Measurements from ENCODE around the gene BMPER. TPM values are rescaled to one million over a fixed set of nuclear protein-coding genes. Genes with fewer than 3 reads are reported as not detected.
A peak's percentile ranks its signal among the peaks of the same experiment; 100 is the strongest.

Gene BMPER
- total RNA-seq, 1 experiment from 2014 or later, result 0.05 TPM

DNA sequence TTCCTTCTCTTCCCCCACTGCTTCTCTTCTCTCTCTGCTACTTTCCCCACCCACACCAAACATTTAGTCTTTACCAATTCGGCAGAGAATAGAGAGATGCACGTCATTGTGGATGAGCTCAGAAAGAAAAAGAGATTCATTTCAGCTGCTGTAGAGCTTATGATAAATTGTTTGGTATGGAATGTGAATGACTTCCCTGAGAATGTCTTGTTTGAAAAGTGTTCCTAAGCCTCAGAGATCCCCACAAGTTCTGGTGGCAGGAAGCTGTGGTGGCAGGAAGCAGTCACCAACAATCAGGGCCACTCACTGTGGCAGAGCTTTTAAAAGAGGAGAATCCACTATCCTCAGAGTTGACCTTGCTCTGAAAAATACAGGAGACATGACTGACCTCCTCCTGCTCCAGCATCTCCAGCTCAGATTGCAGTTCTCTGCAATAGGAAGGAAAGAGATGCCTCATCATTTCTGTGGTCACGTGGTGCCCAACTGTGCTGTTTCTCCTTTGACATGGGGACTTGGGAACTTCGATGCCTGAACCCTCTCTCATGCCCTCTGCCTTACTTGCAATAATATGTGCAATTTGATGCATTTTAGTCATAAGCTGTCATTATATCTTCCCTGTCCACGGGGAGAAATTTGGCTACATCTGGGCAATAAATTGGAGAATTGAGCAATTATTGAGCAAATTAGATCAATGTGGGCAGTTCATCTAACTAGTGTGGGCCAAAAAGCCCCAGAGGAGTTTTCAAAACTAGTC, 76.5 kb downstream of the BMPER start:
- no peak for DNase-seq (ENCODE audit: low read depth, low spot score)
- in situ Hi-C loops (cut with HindIII; ENCODE audit: low pct_unique_long_range_greater_than_20kb, low sequenced_read_pairs), result no loop called here

DNA sequence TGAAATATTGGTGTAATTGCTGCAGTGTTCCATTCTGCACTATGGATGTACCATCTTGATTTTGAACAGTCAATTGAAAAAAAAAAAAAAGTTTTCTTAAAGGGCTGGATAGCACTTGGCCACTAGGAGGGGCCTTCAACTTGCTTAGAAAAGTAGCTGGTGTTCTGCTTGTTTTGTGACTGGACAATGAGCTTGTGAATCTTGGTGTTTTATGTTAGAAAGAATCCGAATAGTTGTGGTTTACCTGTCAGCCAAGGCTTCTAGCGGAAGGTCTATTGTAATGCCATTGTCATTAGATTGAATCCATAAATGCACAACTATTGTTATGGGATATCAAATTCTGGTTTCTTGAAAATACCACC, 77.1 kb downstream of the BMPER start:
- DNase-seq (ENCODE audit: low read depth, low spot score), result peak; percentile 74

DNA sequence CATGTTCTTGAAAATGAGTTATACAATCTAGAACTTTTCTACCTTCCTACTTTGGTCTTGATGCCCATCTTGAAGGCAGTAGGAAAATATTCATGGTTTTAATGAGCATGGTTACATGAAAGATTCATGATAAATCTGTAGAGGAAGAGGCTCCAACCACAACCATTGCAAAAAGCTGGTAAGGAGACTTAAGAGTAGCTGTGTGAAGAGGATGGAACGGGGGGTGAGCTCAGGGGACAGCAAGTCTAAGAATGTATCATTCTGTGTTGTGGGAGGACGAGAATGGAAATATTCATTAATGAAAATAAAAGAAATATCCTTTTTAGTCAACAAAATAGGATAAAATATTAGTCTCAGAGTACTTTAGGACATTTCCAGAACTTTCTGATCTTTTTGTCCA, 81.1 kb downstream of the BMPER start:
- DNase-seq (ENCODE audit: low read depth, low spot score), result no peak
- in situ Hi-C loops (cut with HindIII; ENCODE audit: low pct_unique_long_range_greater_than_20kb, low sequenced_read_pairs), result no loop called here

More for the DNA sequence above, 77.1 kb downstream of the BMPER start:
- in situ Hi-C loops (cut with HindIII; ENCODE audit: low pct_unique_long_range_greater_than_20kb, low sequenced_read_pairs), result no loop called here

DNA sequence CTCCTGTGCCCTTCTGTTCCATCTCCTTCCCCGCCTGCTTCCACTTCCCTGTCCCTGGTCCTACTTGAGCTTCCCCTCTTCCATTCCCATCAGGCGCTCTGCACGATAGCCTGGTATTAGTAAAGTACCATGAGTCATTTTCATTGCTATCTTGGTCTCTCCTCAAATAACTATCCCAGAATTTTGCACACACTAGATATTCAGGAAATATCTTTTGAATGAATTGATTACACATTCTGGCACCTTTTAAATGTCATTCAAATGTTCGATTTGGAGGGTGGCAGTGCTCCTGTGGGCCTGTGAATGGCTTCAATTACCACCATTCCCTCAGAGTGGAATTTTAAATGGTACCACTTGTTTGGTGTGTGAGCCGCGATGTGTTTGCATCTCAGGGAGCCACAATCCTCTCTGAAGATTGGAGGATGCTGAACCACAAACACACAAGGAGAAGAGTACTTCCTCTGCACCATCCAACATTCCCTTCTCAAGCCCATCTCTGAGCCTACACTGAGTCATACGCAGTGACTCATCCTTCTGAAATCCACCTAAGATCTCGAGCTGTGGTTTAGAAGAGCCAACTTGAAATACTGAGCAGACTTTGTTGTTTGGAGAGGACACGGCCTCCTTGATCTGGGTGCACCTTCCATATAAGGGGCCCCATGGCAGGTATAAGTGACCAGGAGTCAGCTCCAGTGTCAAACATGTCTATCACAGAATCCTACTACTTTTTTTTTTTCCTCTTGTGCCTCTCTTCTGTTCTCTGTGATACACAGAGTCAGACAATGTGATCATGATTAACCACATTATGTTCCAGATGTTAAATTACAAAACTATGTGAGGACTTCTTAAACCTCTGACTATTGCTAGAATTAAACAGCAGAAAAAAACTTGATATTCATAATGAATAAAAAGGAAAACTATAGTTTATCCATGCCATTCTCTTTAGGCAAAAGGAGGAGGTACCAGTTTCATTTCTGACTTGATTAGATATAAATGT, 81.9 kb downstream of the BMPER start:
- in situ Hi-C loops (cut with HindIII; ENCODE audit: low pct_unique_long_range_greater_than_20kb, low sequenced_read_pairs), result no loop called here
- DNase-seq (ENCODE audit: low read depth, low spot score), result peak; percentile 57

DNA sequence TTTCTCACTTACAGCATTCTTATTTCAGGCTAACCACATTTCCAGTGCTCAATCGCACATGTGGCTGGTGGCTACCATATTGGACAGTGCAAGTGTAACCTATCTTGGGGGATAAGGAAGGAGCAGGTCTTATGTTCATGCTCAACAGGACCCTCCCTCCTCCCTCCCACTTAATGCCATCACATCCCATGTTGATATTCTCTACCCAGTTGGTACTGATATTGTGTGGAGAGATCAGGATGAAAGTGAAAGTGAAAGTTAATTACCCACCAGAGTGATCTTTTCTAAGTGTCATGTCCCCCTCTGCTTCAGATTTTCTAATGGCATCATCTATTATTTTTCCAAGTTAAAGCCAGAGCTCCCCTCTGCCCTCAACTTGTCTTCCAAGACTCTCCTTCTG, 91.6 kb downstream of the BMPER start:
- no peak for DNase-seq (ENCODE audit: low read depth, low spot score)
- in situ Hi-C loops (cut with HindIII; ENCODE audit: low pct_unique_long_range_greater_than_20kb, low sequenced_read_pairs), result no loop called here

DNA sequence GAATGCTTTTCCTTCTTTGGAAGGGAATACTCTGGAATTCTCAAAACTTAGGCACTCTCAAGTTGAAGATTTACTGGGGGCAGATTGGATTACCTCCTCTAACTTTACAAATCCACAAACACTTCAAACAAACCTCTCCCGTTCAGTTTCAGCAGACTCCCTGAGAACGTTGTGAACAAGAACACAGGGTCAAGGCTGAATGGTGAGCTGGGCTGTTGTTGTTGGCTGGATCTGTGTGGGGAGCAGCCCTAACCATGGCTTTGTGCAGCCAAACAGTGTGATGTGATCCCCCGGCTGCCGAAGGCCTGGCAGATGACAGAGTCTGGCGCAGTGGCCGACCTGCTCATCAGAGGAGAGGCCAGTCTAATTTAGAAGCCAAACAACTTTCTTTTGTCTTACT, 93.1 kb downstream of the BMPER start:
- in situ Hi-C loops (cut with HindIII; ENCODE audit: low pct_unique_long_range_greater_than_20kb, low sequenced_read_pairs), result no loop called here
- no peak for DNase-seq (ENCODE audit: low read depth, low spot score)

DNA sequence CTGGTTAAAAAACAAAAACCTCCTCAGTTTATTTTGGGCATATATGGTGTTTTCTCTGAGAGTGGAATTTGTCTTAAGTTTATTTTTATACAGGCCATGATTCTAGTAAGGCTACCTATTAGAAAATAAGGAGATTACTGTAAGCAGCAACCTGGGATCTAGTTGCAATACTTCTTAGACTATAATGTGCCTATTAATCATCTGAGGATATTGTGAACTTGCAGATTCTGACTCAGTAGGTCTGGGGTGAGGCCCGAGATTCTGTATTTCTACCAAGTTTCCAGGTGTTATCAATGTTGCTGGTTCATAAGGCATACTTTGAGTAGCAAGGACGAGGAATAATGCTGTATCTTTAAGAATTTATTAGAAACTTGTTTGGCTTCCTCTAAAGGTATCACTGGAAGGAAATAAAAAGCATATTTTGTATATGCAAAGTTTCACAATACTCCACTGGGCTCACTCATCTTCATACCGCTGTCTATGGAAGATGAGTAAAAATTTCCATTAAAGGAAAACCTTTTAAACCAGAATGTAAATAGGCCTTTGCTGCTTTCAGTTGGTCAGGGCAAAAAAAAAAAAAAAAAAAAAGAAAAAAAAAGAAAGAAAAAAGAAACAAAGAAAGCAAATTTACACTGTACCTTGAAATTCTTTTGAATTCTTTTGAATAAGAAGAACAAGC, 105.8 kb downstream of the BMPER start:
- no peak for DNase-seq (ENCODE audit: low read depth, low spot score)
- in situ Hi-C loops (cut with HindIII; ENCODE audit: low pct_unique_long_range_greater_than_20kb, low sequenced_read_pairs), result no loop called here

DNA sequence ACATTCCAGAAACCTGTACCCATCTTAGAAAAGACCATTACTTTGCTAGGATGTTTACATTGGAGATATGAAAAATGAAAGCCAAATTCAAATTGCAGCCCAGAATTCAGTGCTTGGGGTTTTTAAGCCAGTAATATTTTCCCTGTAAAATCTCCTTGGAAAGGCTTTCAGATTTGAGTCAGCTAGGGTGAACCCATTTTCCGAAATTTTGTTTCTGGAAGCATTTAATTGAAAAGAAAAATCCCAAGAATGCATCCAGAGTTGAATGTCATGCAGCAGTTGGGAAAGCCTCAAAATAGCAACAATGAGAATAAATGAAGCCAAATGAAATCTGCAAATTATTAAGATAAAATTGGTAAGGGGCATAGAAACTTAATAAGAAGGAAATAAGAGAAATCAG, 106.4 kb downstream of the BMPER start:
- DNase-seq (ENCODE audit: low read depth, low spot score), result no peak
- in situ Hi-C loops (cut with HindIII; ENCODE audit: low pct_unique_long_range_greater_than_20kb, low sequenced_read_pairs), result no loop called here

DNA sequence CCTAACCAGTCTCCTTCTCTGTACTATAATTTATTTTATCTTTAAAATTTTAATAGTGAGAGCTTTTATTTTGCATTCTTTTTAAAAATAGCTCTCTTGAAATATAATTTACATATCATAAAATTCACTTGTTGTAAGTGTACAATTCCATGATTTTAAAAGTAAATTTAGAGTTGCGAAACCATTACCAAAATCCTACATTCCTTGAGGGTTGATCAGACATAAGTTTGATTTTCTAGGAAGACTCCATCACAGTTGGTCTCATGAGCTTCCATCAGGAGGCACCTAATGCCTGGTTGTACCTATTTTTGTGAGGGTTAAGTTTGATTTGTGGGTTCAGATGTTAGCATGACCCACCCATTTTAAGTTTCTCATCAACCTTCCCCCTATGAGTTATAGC, 108.1 kb downstream of the BMPER start:
- no peak for DNase-seq (ENCODE audit: low read depth, low spot score)
- in situ Hi-C loops (cut with HindIII; ENCODE audit: low pct_unique_long_range_greater_than_20kb, low sequenced_read_pairs), result no loop called here

DNA sequence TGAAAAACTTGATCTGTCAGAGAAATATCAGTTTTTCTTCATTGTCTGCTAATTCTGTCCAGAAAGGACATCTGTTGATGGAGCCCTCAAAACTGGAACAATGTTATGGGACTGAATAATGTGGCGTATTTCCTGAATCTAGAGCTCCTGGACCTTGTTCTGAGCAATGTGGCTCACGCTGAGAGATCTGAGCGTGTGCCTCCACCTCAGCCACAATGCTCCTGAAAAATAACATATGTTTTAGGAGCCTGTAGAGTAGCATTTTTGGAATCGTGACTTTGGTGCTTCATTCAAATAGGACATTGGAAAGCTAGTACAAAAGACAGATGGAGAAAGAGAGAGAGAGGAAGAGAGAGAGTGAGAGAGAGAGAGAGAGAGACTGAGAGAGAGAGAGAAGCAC, 110.3 kb downstream of the BMPER start:
- in situ Hi-C loops (cut with HindIII; ENCODE audit: low pct_unique_long_range_greater_than_20kb, low sequenced_read_pairs), result no loop called here
- no peak for DNase-seq (ENCODE audit: low read depth, low spot score)

DNA sequence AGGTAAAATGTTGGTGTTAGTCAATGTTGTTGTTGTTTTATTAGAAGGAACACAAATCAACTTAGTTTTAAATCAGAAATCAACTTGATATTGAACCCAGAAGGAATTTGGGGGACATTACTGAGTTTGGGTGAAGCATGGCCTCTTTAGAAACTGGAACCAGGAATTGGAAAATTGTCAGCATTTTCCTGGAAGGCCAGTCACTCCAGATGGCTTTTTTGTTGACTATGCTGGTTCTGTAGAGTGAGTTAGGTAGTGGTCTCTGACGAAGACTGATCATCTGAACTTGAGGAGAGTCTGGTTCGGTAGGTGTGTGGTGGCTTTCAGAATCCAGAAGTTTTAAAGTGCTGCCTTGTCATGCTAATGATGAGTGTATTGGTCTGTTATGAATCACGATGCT, 111.5 kb downstream of the BMPER start:
- in situ Hi-C loops (cut with HindIII; ENCODE audit: low pct_unique_long_range_greater_than_20kb, low sequenced_read_pairs), result no loop called here
- DNase-seq (ENCODE audit: low read depth, low spot score), result no peak

DNA sequence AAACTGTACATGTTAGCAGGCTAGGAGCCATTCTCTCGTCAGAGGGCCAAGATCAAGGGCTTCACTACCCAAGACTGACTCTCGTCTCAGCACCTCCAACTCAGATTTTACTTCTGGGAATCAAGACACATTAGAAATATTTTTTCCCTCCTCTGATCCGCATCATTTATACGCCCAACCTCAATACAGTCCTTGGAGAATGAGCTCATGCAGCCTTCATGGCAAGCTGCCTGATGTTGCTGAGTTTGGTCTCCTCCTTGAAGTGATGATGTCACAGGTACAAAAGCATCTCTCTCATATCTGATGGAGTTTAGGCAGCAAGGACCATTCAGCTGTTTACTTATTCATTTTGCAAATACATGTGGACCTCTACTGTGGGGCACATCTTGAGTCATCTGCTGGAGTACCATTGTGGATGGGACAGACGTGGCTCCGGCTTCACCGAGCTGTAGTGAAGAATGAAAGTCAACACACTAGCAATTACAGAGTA, 114.0 kb downstream of the BMPER start:
- in situ Hi-C loops (cut with HindIII; ENCODE audit: low pct_unique_long_range_greater_than_20kb, low sequenced_read_pairs), result no loop called here
- DNase-seq (ENCODE audit: low read depth, low spot score), result no peak

DNA sequence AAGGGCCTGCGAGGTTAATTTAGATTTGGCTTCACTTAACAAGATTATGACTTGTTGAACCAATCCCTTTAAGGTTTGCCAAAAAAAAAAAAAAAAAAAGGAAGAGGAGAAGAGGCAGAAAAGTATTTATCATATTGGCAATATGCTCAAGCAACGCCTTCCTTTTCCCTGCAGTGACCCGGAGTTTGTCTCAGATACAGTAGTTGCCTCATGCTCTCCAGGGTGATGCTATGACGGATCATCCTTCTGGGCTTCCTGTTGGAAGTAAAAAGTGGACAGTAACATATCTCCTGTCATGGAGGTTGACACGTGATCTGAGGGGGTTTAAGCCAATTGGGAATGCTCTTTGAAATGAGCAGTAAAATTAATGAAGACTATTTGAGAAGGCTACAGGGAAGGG, 117.3 kb downstream of the BMPER start:
- no peak for DNase-seq (ENCODE audit: low read depth, low spot score)
- in situ Hi-C loops (cut with HindIII; ENCODE audit: low pct_unique_long_range_greater_than_20kb, low sequenced_read_pairs), result no loop called here

DNA sequence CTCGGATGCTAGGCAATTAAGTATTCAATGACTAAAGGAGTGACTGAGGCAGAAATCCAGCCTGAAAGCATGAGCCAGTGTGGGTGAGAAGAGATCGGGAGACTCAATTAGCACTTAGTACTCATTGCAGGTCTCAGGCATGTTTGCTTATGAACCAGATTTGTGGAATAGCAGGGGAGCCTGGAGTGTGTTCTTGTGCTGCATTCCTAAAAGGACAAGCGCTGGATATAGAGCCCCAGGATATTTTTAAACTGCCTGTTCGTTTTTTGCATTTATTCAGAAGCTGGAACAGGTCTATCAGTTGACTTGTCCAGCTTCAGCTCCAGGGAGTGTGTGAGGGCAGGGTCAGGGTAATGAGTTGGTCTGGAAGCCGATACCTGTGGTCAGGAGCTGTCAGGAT, 120.3 kb downstream of the BMPER start:
- DNase-seq (ENCODE audit: low read depth, low spot score), result no peak
- in situ Hi-C loops (cut with HindIII; ENCODE audit: low pct_unique_long_range_greater_than_20kb, low sequenced_read_pairs), result no loop called here

DNA sequence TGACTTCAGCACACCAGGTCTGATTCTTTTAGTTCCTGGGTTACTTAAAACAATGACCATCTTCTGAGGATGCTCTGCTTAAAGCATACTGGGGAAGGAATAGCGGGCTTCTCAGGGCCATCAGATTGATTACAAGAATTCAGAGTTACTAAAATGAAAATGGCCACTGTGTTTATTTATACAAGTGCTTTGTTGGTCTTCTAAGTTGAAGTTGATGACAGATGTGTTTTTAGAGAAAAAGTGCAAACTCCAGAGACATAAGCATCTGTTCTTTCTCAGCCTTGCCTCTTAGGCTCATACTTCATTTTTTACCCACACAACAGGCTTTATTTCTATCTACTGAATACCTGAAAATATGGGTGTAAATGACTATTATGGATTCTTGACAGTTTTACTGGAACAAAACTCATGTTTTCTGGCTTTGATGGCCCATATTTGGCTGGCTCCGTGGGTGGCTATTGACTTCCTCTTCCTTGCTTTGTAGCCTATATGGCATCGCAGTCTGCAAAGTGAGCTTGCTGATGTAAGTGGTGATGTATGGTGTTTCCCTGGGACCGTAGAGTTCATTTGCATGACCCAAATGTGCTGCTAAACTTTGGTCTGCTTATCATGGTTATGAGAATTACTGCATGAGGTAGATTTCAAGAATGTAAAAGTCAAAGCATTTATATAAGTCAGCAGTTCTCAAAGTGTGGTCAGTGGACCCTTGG, 121.3 kb downstream of the BMPER start:
- no peak for DNase-seq (ENCODE audit: low read depth, low spot score)
- in situ Hi-C loops (cut with HindIII; ENCODE audit: low pct_unique_long_range_greater_than_20kb, low sequenced_read_pairs), result no loop called here

DNA sequence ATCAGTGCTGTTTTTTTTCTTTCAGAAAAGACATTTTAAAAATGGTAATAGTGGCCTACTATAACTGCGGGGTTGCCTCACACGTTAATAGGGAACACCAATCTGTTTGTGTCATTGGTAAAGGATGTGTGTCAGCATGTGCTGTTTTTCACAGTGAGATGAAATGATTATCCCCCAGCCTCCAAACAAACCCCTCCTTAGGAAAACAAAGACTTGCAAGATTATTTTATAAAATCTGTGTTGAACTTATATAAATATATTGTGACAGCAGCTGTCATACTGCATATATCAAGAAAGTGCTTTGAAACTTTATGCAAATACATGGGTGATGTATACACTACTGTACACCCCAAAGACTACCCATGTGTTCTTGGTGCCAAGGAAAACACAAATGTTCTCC, 125.8 kb downstream of the BMPER start:
- DNase-seq (ENCODE audit: low read depth, low spot score), result no peak
- in situ Hi-C loops (cut with HindIII; ENCODE audit: low pct_unique_long_range_greater_than_20kb, low sequenced_read_pairs), result no loop called here

DNA sequence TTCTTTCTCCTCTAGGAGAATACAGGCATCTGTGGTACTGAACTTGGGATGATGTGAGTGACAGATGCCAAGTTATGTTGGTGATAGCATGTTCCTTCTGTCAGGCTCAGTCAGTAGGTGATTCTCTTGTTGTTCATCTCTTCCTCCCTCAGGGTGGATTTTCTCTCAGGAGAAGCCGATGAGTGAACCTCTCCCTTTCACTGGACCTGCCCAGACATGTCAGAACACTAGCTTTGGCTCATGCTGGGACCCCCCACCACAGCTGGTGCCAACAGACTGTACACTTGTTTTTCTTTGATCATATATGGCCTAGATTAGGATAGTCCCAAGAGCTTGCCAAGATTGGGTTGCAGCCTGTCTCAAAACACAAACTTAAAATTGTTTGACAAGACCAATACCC, 129.4 kb downstream of the BMPER start:
- in situ Hi-C loops (cut with HindIII; ENCODE audit: low pct_unique_long_range_greater_than_20kb, low sequenced_read_pairs), result no loop called here
- DNase-seq (ENCODE audit: low read depth, low spot score), result no peak
